ENCODE data around the gene ROPN1L. TPM values are rescaled to one million over a fixed set of nuclear protein-coding genes. Genes with fewer than 3 reads are reported as not detected.

ROPN1L gene
- total RNA-seq, 2 experiments from 2014 or later, result 1.4 to 2.2 TPM

DNA sequence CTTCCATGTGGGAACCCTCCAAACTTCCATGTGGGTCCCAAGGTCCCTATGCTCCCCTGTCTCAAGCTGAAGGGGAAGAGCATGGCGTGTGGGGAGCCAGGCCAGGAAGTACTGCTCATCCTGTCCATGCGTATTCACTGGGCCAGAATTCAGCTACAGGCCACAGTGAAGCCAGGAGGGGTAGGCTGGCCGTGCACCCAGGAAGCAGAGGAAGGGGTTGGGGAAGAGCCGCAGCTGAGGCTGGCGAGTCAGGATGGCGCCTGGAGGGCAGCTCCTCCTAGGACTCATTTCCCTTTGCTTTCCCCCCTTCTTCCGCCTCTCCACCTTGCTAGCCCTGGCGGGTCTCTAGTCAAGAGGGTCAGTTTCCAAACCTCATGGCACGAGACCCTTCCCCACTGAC is 57.4 kb downstream of the ROPN1L start:
- Mint-ChIP-seq H3K4me1 (ENCODE audit: low read depth) (peaks cover under 1% of the 10 kb centered on the region), H3K27ac (no peak overlapping the region), H3K4me3 (no peak overlapping the region), H3K36me3 (ENCODE audit: low read depth) (peaks cover 8% of the 10 kb centered on the region), H3K9me3 (ENCODE audit: insufficient read depth) (peaks cover 10% of the 10 kb centered on the region), H3K27me3 (ENCODE audit: low read depth) (no peaks in the 10 kb centered on the region)
- CTCF ChIA-PET, result no interaction called here
- ATAC-seq, result no peak
- DNase-seq, result no peak
- POLR2A ChIA-PET, result no interaction called here

GRCh38 chr5:10499776-10500175 is 58.1 kb downstream of the ROPN1L start:
- ATAC-seq (no peak), DNase-seq (no peak)
- Mint-ChIP-seq H3K27ac (no peak overlapping the region), H3K27me3 (ENCODE audit: low read depth) (no peaks in the 10 kb centered on the region), H3K36me3 (ENCODE audit: low read depth) (peaks cover 4% of the 10 kb centered on the region), H3K4me3 (no peak overlapping the region), H3K4me1 (ENCODE audit: low read depth) (no peaks in the 10 kb centered on the region), H3K9me3 (ENCODE audit: insufficient read depth) (peaks cover 4% of the 10 kb centered on the region)
- ChIA-PET CTCF (no interaction called here), POLR2A (no interaction called here)

DNA sequence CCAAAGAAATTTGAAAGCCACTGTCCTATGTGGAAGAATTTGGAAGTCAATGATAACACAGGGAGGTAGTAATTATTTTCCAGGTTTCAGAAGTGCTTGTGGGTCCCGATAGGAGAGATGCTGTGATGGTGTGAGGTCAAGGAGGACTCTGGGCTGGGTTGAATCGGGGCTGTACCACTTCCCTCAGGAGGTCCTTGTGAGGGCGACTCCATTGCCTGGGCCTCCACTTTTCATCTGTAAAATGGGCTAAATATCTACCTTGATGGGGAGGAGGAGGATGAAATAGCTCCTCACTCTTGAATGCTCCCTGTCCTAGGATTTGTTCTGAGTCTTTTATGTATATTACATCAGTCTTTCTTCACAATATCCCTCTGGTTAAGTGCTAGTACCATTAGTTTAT is 59.0 kb downstream of the ROPN1L start:
- H3K27ac Mint-ChIP-seq, result no peak overlapping the region
- H3K4me3 Mint-ChIP-seq, result no peak overlapping the region
- H3K4me1 Mint-ChIP-seq (ENCODE audit: low read depth), result no peaks in the 10 kb centered on the region
- ChIA-PET POLR2A (no interaction called here), CTCF (no interaction called here)
- ATAC-seq, result no peak
- no peaks in the 10 kb centered on the region for H3K9me3 Mint-ChIP-seq (ENCODE audit: insufficient read depth)
- H3K36me3 Mint-ChIP-seq (ENCODE audit: low read depth), result no peaks in the 10 kb centered on the region
- no peak for DNase-seq
- H3K27me3 Mint-ChIP-seq (ENCODE audit: low read depth), result no peaks in the 10 kb centered on the region

DNA sequence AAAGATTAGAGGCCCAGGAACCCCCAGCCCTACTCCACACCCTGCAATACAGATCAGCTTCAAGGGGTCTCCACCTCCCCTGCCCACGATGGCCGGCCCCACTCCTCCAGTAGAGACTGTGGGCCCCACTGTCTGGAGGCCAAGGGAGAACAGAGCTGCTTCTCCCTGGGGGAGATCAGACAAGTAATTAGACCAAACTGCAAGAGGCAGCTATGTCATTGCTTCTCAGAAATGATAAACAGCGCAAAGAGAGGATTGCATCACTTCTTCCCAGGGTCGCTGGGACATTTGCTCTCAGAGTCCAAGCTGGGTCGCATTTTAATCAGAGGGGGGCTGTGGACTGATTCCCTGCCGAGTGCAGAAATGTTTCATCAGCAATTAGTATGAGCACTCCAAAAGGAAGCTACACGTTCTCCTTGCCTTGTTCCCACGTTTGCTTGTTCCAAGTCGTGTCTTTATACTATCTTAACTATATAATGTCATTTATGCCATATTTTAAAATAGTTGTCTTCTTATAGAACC is 59.9 kb downstream of the ROPN1L start:
- ChIA-PET POLR2A (no interaction called here), CTCF (interaction anchor here (0.7 to 1.2 kb wide), 2 partner anchors 12 to 363 kb away, joined by 3 read pairs; no protein-coding TSS in a partner anchor)
- ATAC-seq (no peak), DNase-seq (no peak)
- no peak overlapping the region for H3K27ac Mint-ChIP-seq
- H3K4me1 Mint-ChIP-seq (ENCODE audit: low read depth), result no peaks in the 10 kb centered on the region
- no peak overlapping the region for H3K4me3 Mint-ChIP-seq
- no peaks in the 10 kb centered on the region for H3K9me3 Mint-ChIP-seq (ENCODE audit: insufficient read depth)
- H3K27me3 Mint-ChIP-seq (ENCODE audit: low read depth), result peaks cover 4% of the 10 kb centered on the region
- no peaks in the 10 kb centered on the region for H3K36me3 Mint-ChIP-seq (ENCODE audit: low read depth)

DNA sequence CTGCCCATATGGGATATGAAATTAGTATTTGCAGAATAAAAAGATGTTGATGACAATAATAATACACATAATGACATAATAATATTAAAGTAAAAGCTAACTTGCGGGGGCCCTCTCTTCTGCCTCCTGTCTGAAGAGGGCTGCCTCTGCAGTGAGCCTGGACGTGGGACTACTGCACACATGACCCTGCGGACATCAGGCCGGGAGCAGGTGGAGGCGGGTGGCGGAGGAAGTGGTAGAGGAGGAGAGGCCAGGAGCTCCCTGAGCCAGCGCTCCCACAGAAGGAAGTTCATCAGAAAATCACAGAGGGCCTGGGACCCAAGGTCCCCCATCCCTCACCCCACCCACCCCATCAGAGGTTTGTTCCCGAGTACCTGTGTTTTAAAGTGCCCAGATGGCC is 60.5 kb downstream of the ROPN1L start:
- DNase-seq (no peak), ATAC-seq (no peak)
- H3K27me3 Mint-ChIP-seq (ENCODE audit: low read depth), result peaks cover 5% of the 10 kb centered on the region
- ChIA-PET CTCF (interaction anchor here (1.2 kb wide), 1 partner anchor 13 kb away, joined by 3 read pairs; no protein-coding TSS in a partner anchor), POLR2A (no interaction called here)
- H3K4me1 Mint-ChIP-seq (ENCODE audit: low read depth), result no peaks in the 10 kb centered on the region
- no peak overlapping the region for H3K4me3 Mint-ChIP-seq
- no peaks in the 10 kb centered on the region for H3K9me3 Mint-ChIP-seq (ENCODE audit: insufficient read depth)
- no peak overlapping the region for H3K27ac Mint-ChIP-seq
- no peaks in the 10 kb centered on the region for H3K36me3 Mint-ChIP-seq (ENCODE audit: low read depth)

- ChIA-PET POLR2A (no interaction called here), CTCF (no interaction called here)
- H3K4me1 Mint-ChIP-seq (ENCODE audit: low read depth), result no peaks in the 10 kb centered on the region
- peaks cover 5% of the 10 kb centered on the region for H3K27me3 Mint-ChIP-seq (ENCODE audit: low read depth)
- H3K4me3 Mint-ChIP-seq, result no peak overlapping the region
- H3K9me3 Mint-ChIP-seq (ENCODE audit: insufficient read depth), result no peaks in the 10 kb centered on the region
- ATAC-seq (no peak), DNase-seq (no peak)
- H3K27ac Mint-ChIP-seq, result no peak overlapping the region
- H3K36me3 Mint-ChIP-seq (ENCODE audit: low read depth), result no peaks in the 10 kb centered on the region
Measured at GRCh38 chr5:10502578-10502977, 60.9 kb downstream of the ROPN1L start.

DNA sequence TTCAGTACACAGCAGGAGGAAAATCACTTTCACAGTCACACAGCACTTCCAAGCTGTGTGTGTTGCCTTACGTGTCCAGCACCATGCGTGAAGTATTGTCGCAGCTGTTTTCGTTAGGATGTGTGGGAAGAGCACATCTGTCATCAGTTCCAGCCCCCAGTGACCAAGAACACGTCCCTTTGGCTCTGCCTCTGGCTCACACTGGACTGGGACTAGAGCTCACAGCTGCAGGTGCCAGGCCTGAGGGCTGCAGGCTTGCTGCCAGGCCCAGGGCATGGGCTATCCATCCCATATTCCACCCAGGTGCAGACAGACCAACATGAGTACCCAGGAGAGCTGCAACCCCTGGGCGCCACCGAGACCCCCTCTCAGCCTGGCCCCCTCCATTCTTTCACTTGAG is 61.6 kb downstream of the ROPN1L start:
- ChIA-PET CTCF (interaction anchor here (1.4 kb wide), 1 partner anchor 8 kb away, joined by 3 read pairs; no protein-coding TSS in a partner anchor), POLR2A (no interaction called here)
- Mint-ChIP-seq H3K4me3 (no peak overlapping the region), H3K27me3 (ENCODE audit: low read depth) (peaks cover 5% of the 10 kb centered on the region), H3K36me3 (ENCODE audit: low read depth) (no peaks in the 10 kb centered on the region), H3K9me3 (ENCODE audit: insufficient read depth) (no peaks in the 10 kb centered on the region), H3K27ac (no peak overlapping the region), H3K4me1 (ENCODE audit: low read depth) (no peaks in the 10 kb centered on the region)
- ATAC-seq (no peak), DNase-seq (no peak)

DNA sequence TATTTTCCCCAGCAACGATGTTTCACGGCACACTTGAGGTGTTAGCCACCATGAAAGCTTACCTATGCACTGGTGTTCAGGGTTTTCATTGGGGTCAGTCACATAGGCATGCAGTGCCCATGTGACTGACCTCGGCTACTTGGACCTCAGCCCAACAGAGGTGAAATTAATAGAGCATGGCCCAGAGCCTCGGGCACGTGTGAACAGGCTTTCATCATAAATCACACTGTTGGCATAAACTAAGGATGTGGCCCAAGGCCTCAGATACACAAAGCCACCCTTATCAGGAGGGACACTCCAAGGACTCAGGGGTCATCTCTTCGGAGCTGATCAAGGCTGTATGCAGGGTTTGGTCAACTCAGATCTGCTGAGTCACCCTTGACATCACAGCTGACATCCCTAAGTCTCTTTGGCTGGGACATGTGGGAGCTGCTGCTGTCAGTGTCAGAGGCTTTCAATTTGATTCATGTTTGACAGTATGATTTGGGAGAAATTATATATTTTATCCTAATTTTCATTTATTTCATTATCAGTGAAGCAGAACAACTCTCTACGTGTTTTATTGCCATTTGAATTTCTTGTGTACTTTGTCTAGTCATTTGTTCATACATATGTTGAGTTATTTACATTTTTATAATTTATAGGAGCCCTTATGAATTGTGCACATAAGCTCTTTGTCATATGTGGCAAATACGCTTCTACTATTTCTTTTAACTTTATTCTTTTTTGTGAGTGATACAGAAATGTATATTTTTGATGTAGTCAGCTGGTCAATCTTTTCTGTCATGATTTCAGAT is 62.5 kb downstream of the ROPN1L start:
- ATAC-seq, result no peak
- CTCF ChIA-PET, result interaction anchor here (1.4 kb wide), 1 partner anchor 9 kb away, joined by 3 read pairs; no protein-coding TSS in a partner anchor

GRCh38 chr5:10505517-10506095 is 63.9 kb downstream of the ROPN1L start:
- ATAC-seq, result no peak
- H3K9me3 Mint-ChIP-seq (ENCODE audit: insufficient read depth), result no peaks in the 10 kb centered on the region
- no peak overlapping the region for H3K4me3 Mint-ChIP-seq
- no peak overlapping the region for H3K27ac Mint-ChIP-seq
- no peak for DNase-seq
- POLR2A ChIA-PET, result no interaction called here
- H3K27me3 Mint-ChIP-seq (ENCODE audit: low read depth), result peaks cover 5% of the 10 kb centered on the region
- H3K36me3 Mint-ChIP-seq (ENCODE audit: low read depth), result no peaks in the 10 kb centered on the region
- CTCF ChIA-PET, result no interaction called here
- H3K4me1 Mint-ChIP-seq (ENCODE audit: low read depth), result no peaks in the 10 kb centered on the region

More for the DNA sequence above, 62.5 kb downstream of the ROPN1L start:
- Mint-ChIP-seq H3K4me3 (no peak overlapping the region), H3K9me3 (ENCODE audit: insufficient read depth) (no peaks in the 10 kb centered on the region), H3K27me3 (ENCODE audit: low read depth) (peaks cover 5% of the 10 kb centered on the region), H3K4me1 (ENCODE audit: low read depth) (no peaks in the 10 kb centered on the region), H3K36me3 (ENCODE audit: low read depth) (no peaks in the 10 kb centered on the region), H3K27ac (no peak overlapping the region)
- DNase-seq, result no peak
- POLR2A ChIA-PET, result interaction anchor here (0.6 kb wide), 1 partner anchor 940 kb away, joined by 3 read pairs; no protein-coding TSS in a partner anchor

GRCh38 chr5:10506535-10506934 is 64.9 kb downstream of the ROPN1L start:
- no peak for DNase-seq

DNA sequence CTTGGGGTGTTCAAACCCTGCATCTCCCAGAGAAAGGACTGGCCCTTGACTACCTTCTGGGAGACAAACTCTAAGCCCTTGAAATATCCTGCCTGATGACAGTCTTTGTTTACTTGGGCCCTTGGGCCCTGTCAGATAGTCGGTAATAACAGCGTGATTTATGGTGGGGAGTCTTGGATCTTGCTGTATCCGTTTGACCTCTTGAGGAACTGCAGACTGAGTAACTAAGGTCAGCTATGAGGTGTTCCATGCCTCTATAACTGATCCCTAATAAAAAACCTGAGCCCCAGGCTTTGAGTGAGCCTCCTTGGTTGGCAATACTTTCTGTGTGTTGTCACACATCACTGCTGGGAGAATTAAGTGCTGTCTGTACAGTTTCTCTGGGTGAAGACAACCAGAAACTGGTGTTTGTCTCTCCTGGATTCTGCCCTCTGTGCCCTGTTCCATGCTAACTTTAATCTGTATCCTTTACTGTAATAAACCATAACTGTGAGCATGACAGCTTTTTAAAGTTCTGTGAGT is 66.0 kb downstream of the ROPN1L start:
- H3K27me3 Mint-ChIP-seq (ENCODE audit: low read depth), result peaks cover 5% of the 10 kb centered on the region
- no peak for ATAC-seq
- H3K9me3 Mint-ChIP-seq (ENCODE audit: insufficient read depth), result no peaks in the 10 kb centered on the region
- CTCF ChIA-PET, result no interaction called here
- POLR2A ChIA-PET, result no interaction called here
- no peaks in the 10 kb centered on the region for H3K36me3 Mint-ChIP-seq (ENCODE audit: low read depth)
- no peak for DNase-seq
- no peak overlapping the region for H3K4me3 Mint-ChIP-seq
- H3K27ac Mint-ChIP-seq, result no peak overlapping the region
- no peaks in the 10 kb centered on the region for H3K4me1 Mint-ChIP-seq (ENCODE audit: low read depth)

More at GRCh38 chr5:10506535-10506934, 64.9 kb downstream of the ROPN1L start:
- ChIA-PET POLR2A (no interaction called here), CTCF (no interaction called here)
- Mint-ChIP-seq H3K4me3 (no peak overlapping the region), H3K4me1 (ENCODE audit: low read depth) (no peaks in the 10 kb centered on the region), H3K27ac (no peak overlapping the region), H3K27me3 (ENCODE audit: low read depth) (peaks cover 5% of the 10 kb centered on the region), H3K36me3 (ENCODE audit: low read depth) (no peaks in the 10 kb centered on the region), H3K9me3 (ENCODE audit: insufficient read depth) (no peaks in the 10 kb centered on the region)
- no peak for ATAC-seq

- CTCF ChIA-PET, result no interaction called here
- POLR2A ChIA-PET, result no interaction called here
- ATAC-seq (no peak), DNase-seq (no peak)
- Mint-ChIP-seq H3K36me3 (ENCODE audit: low read depth) (no peaks in the 10 kb centered on the region), H3K9me3 (ENCODE audit: insufficient read depth) (no peaks in the 10 kb centered on the region), H3K4me3 (no peak overlapping the region), H3K27me3 (ENCODE audit: low read depth) (peaks cover 5% of the 10 kb centered on the region), H3K27ac (no peak overlapping the region), H3K4me1 (ENCODE audit: low read depth) (no peaks in the 10 kb centered on the region)
Measured at GRCh38 chr5:10509575-10509974, 67.9 kb downstream of the ROPN1L start.

Data from activated CD8-positive, alpha-beta T cell treated with anti-CD3 and anti-CD28 coated beads, Interleukin-2, amount 10 ng/mL, durations not matched to agents 7 days and 5 days (primary cell).